Subcutaneous adipose tissue (tissue), 4 donors: ENCODE results near the gene SMARCD2. TPM values are rescaled to one million over a fixed set of nuclear protein-coding genes. Genes with fewer than 3 reads are reported as not detected.

ENCODE experiments used
- total RNA-seq, 4 donors: library from RNA; depleted of rRNA; stranded (reverse); fragments of >200 nt; gene quantifications; one replicate each; pipeline ENCODE4 v1.1.0, GENCODE V29; 2016
- TF ChIP-seq, protein P1 (sequence below): fragments of 450-650 bp; IDR thresholded peaks from one replicate; pipeline ENCODE4 v1.5.1; 2016; ENCODE audit warnings: low read depth, mild to moderate bottlenecking, control low read depth, antibody characterized with exemption, moderate library complexity

SMARCD2 gene
- total RNA-seq, 4 donors from 2014 or later: 101 to 246 (median 141) TPM

DNA sequence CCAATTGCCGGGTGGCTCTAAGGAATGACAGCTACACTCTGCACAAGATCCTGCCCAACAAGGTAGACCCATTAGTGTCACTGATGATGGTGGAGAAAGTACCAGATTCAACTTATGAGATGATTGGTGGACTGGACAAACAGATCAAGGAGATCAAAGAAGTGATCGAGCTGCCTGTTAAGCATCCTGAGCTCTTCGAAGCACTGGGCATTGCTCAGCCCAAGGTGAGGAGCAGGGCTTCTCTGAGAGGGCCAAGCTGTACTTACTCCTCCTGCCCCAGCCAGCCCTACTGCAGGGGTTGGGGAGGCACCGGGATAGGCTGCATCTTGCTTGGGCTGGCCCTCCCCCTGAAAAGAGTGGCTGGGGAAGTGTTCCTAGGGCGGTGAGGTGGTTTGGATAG, 12.2 kb downstream of the SMARCD2 start:
- TF ChIP-seq, protein P1, sequence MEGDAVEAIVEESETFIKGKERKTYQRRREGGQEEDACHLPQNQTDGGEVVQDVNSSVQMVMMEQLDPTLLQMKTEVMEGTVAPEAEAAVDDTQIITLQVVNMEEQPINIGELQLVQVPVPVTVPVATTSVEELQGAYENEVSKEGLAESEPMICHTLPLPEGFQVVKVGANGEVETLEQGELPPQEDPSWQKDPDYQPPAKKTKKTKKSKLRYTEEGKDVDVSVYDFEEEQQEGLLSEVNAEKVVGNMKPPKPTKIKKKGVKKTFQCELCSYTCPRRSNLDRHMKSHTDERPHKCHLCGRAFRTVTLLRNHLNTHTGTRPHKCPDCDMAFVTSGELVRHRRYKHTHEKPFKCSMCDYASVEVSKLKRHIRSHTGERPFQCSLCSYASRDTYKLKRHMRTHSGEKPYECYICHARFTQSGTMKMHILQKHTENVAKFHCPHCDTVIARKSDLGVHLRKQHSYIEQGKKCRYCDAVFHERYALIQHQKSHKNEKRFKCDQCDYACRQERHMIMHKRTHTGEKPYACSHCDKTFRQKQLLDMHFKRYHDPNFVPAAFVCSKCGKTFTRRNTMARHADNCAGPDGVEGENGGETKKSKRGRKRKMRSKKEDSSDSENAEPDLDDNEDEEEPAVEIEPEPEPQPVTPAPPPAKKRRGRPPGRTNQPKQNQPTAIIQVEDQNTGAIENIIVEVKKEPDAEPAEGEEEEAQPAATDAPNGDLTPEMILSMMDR: no peak

DNA sequence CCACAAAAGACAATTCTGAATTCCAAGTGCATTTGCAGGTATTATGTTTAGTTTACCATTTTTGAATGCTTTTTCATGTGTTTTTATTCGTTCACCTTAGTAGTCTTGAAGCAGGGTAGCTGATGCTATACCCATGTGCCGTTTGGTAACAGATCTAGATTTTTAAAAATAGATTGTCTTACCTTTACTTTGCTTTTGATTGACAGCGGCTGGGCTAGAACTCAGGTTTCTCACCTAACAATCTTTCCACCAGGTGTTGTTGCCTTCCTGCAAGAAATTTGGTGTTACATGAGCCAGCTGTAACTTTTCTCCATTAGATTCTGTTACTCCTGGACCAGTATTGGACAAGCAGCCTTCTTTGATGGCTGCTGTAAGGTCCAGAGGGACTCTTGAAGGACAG, 13.5 kb downstream of the SMARCD2 start:
- TF ChIP-seq, protein P1: no peak

DNA sequence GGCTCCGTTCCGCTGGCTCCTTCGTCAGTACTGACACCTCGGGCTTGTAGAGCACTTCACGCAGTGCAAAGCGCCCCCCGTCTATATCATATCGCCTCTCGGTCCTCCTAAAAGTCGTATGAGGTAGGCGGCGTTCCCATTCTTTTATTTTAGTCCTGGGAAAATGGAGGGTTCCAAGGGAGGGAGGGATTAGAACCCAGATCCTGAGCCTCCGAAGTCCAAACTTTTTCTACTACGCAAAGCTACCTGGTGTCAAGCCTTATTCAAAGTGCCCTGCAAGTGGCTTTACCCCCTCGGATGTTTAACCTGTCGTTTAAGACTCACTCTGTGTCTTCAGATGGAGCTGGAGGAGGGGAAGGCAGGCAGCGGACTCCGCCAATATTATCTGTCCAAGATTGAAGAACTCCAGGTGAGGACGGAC, 14.7 kb downstream of the SMARCD2 start:
- TF ChIP-seq, protein P1: no peak

DNA sequence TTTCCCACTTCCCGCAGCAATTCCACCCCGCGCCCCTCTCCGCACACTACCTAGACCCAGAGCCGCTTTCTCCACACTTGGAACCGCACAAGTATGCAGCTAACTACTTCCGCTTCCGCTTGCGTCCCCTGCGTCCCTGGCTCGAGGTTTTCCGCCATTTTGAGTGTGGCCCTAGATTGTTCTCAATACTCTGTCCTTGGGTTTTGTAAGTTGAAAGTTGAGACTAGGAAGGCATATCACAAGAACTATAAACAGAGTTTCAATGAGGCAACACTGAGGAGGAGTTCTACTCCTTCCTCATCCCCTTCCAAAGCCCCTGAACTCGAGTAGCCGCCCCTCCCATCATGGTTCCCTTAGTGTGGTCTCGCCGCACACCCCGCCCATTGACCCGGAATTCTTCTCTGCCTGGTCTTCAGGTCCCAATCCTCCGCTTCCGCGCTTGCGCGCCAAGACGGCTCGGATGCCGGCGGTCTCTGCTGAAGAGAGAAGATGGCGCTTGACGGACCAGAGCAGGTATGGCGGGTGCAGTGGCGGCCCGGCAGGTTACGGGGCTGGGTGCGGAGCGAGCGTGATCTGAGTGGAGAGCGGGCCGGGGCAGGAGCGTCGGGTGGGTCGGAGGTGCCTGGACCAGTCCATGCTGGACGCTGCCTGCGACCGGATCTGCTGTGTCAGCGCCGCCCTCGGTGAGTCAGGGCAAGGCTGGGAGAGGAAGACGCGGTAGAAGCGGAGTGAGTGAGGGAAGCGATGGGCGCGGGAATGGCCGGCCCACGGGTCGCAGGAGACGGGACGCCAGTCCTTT, 15.3 kb downstream of the SMARCD2 start, which contains the start of the genes FTSJ3 and PSMC5:
FTSJ3 (minus strand) TSS at position 662 of the 799 bp plus-strand sequence. CDS start 761 bp downstream, outside the sequence.
PSMC5 (plus strand) TSS at position 430 of the 799 bp plus-strand sequence; CDS start at position 490, 60 bp downstream.
- TF ChIP-seq, protein P1: no peak

DNA sequence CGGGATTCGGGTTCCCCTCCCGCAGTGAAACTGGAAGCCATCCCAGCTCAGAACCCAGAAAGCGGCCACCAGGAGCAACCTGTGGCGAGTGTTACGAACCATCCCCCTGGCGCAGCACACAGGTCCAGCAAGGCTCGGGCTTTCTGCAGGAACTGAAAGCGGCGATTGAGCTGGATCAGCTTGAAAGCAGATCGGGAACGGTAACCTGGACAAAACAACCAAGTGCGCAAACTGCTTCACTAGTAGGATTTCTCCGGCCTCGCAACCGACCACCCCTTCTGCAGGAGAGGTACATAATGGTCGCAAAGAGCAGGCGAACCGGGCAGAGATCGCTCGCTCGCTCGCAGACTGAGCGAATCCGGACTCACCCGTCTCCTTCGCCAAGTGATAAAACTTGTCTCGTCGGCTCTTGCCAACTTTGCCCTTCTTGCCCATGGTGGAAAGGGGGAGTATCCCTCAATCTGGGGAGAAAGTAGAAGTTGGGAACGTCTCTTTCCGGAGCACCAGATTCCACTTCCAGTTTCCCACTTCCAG, 15.9 kb downstream of the SMARCD2 start:
- TF ChIP-seq, protein P1: no peak

DNA sequence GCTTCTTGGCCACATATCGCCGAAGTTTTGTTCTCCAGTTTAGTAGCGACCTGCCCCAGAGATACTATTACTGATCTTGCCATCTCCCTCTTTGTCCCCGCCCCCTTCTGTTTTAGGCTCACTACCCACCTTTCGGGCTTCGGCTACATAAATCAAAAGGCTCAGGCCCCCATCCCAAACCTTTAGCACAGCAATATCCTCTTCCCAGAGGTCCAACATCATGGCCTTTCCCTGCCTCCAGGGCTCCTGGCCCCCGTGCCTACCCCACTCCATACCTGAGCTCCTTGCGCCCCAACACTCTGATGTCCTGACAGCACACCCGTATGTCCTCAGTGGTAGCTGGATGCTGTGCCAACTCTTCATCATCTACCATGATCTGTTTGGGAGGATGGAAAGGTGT, 18.1 kb downstream of the SMARCD2 start:
- TF ChIP-seq, protein P1: no peak

DNA sequence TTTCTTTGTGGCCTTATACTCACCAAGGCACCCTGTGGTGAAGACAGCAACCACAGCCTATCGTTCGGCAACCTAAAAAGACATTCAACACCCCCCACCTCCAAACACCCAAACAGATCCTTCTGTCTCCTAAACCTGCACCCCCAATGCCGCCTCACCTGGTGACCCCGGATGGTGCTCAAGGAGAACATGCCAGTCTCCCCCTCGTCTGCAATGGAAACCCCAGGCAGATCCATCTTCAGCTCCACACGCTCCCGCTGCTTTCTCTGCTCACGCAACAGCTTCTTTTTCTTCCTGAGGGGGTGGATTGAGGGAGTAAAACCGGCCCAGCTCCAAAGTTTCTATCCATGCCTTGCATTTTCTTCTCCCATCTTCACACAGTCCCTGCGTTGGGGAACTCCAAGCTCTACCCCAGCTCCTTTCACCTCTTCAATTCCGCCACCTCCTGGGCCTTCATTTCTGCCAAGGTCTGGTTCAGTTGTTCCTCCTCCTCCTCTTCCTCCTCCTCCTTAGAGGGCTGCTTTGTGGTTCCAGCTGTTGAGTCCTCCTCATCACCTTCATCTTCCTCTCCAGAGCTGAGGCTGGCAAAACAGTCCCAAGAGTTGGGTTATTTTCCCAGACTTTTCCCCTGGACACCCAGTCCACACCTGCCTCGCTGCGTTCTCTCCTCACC, 18.7 kb downstream of the SMARCD2 start:
- TF ChIP-seq, protein P1: no peak
